HG03103 (cell line): Measurements from ENCODE around the gene ZNF358.

Experiments used
- ATAC-seq: cut with Tn5 transposase; IDR thresholded peaks from one replicate; pipeline ENCODE4 v1.9.1; 2021; ENCODE audit warnings: low read depth; ENCODE audit not compliant: unreplicated experiment

ZNF358 gene

DNA sequence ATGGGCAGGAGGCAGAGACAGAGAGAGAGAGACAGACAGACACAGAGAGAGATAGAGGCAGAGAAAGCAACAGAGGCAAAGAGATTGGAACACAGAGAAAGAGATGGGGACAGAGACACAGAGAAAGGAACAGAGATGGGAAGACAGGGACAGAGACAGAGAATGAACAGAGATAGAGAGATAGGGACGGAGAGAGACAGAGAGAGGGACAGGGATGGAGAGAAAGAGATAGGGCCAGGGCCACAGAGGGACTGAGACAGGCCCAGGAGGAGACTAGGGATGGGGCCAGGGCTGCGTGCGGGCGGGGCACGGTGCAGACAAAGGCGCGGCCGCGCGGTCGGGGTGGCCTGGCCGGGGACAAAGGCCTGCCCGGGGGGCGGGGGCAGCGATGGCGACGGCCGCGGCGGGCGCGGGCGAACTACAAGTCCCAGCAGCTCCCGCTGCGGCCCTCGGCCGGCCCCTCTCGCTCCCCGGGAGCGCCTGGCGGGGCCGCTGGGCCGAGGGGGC, at the start of gene ZNF358:
Gene ZNF358, plus strand, starts transcription at position 459 of the 507 bp plus-strand sequence. CDS start 3,140 bp downstream, outside the sequence.
- no peak for ATAC-seq

DNA sequence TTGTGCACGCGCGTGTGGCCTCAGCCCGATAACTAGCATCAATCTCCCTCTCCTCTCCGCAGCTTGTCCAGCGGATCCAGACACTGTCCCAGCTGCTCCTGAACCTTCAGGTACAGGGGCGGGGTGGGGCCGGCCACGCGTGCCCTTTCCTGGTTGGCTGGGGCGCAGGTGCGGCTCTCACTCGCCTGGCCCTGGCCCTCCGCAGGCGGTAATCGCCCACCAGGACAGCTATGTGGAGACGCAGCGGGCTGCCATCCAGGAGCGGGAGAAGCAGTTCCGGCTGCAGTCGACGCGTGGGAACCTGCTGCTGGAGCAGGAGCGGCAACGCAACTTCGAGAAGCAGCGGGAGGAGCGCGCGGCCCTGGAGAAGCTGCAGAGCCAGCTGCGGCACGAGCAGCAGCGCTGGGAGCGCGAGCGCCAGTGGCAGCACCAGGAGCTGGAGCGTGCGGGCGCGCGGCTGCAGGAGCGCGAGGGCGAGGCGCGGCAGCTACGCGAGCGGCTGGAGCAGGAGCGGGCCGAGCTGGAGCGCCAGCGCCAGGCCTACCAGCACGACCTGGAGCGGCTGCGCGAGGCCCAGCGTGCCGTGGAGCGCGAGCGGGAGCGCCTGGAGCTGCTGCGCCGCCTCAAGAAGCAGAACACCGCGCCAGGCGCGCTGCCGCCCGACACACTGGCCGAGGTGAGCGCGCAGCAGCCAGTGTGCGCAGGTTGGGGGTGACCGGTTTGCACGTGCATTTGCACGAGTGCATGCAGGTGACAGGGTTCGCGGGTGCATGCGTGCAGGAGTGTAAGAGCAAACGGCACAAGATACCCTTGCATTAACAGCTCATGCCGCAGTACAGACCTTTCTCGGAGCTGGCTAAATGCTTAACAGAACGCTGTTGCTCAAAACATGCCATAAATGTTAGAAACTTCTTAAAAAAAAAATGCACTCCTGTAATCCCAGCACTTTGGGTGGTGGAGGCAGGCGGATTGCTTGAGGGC, 48.6 kb upstream of the ZNF358 start:
- ATAC-seq = no peak

DNA sequence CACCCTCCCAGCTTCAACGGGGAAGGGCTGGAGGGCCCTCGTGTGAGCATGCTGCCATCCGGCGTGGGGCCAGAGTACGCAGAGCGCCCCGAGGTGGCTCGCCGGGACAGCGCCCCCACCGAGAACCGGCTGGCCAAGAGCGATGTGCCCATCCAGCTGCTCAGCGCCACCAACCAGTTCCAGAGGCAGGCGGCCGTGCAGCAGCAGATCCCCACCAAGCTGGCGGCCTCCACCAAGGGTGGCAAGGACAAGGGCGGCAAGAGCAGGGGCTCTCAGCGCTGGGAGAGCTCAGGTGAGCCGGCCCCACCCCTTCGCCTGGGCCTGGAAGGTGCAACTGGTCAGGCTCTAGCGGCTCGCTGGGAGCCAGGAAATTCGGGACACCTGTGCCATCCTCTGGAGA, 47.1 kb upstream of the ZNF358 start:
- no peak for ATAC-seq

DNA sequence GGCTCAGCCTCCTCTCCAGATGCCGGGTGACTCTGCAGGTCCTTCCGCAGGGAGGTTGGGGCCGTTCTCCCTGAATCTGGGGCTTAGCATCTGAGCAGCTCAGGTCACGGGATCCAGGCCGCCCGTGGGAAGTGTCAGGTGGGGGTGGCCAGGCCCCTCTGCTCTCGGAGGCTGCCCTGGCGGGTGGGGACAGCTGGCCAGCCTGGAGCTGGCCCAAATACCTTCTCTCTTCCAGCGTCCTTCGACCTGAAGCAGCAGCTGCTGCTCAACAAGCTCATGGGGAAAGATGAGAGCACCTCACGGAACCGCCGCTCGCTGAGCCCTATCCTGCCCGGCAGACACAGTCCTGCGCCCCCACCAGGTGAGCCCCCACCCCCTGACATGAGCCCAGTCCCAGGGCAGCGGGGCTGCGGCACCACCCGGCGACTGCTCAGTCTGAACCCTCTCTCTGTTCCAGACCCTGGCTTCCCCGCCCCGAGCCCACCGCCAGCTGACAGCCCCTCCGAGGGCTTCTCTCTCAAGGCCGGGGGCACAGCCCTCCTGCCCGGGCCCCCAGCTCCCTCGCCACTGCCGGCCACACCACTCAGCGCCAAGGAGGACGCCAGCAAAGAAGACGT, 46.1 kb upstream of the ZNF358 start:
- ATAC-seq = no peak

DNA sequence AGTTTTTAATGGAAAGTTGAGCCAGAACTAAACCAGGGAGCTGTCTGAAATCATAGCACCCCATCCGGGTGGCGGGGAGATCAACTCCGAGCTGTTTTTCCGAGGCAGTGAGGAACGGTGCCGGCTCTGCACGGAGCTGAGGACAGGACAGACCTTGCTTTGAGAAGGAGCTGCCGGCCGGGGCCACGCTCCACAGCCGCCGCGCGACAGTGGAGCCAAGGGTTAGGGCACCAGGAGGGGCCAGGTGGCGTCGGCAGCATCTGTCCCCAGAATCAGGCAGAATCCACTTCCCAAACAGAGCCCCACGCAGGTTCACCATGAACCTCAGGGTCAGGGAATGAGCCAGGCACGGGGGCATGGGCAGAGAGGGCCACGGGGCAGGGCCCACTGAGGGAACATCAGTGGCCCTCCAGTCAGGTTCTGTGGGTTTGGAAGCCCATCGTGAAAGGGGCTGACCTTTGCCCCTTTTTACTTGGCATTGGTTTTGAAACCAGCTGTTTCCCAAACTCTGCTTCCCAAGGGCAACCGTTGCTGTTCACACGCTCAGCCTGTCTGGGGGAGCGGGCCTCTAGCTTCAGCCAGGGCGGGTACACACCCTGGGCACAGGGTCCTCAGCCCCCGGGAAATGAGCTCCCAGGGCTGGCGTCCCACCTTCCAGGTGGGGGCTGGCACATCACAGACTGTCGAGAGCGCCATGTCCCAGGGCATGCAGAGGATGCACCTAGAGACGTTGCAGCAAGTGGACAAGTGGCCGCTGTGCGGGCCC, 45.2 kb upstream of the ZNF358 start:
- no peak for ATAC-seq

DNA sequence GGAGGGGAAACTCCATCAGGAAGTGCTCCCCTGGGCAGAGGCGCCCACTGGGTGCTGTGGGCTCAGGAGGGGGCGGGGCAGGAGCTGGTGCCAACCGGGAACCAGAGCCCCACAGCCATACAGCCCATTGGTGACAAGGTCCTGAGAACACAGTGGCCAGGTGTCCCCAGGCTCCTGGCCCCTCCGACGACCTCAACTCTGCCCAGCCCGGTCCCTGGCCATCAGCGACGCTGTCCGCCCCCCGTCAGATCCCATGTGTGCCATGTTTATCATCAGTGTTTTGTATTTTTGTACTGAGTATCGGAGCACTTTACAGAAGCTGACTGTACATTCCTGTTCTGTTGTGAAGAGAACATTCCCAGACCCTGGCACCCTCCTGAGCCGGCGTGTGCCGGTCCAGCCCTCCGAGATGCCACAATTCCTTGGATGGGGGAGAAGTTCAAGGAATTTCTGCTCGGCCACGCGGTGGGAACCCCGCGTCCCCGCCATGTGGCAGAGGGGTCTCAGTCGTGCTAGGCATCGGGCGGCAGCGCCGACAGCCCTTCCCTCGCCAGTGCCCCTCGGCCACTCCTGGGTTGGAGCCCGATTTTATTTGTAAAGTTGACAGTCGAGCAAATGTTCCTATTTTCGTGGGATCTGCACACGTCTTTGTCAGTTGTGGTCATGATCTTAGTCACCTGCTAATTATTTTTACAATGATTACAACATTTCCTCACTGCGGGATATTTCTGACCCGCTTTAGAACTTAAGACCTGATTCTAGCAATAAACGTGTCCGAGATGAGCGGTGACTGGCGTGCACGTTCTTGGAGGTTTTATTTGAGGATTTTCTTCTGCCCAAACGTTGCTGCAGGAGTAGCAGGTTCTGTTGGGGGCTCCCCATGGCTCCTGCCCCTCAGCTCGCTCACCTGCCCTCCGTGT, 43.9 kb upstream of the ZNF358 start:
- ATAC-seq = no peak

DNA sequence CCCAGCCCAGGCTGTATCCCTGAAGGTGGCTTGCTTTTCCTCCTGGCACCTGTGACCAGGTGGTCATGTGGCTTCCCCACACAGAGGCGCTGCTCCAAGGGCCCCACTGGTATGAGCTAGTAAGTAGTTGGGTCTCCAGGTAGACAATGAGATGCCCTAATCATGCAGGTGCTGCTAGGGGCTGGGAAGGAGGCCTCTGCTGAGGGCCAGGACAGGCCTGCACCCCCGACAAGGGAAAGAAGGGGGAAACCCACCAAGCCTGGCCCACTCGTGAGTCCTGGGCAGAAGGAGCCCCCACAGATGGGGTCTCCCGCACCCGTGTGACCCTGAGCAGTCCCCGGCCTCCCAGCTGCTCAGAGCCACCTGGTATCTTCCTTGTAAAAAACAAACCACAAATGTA, 40.2 kb upstream of the ZNF358 start:
- no peak for ATAC-seq

DNA sequence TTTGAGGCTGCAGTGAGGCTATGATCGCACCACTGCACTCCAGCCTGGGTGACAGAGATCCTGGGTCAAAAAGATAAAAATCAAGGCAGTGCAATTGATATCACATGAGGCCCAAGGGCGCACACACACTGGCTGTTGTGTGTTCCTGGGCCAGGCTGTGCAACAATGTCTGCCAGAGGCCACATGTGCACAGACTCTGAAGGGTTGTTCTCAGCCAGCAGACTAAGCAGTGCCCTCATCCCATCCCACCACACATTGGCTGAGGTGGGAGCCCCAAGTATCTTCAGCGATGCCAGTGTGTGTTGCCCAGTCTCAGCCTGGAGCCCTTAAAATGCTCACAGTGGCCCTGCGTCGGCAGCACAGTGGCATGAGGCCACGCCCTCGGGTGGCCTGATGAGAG, 39.7 kb upstream of the ZNF358 start:
- ATAC-seq = no peak

DNA sequence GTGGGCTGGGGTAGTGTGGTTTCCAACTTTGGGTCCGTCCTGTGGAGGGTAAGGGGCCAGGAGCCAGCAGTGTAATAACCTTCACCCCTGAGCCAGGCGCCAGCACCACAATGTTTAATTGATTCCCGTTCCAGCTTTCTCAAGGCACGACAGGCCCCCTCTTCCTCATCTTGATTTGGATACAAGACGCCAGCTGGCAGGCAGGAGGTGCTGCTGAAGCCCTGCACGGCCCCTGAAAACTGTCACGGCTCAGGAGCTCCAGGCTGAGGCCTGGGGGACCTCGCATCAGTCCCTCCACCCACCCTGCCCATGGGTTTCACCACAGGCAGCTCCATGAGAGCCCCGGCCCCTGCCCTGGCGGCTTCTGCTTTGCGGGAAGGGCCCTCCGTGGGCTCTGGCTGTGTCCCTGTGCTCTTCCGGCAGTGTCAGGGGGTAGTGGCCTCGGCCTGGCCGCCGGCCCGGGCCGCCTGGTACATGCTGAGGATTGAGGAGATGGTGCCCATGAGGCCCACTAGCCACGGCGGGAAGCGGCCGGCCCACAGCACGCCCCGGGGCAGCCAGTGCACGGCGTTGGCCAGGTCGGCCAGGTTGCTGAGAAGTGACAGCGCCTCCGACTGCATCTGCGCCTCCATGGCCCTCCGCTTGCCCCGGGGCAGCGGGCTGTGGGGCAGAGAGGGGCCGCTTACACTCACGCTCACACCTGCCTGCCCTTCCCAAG, 39.0 kb upstream of the ZNF358 start:
- ATAC-seq = no peak

DNA sequence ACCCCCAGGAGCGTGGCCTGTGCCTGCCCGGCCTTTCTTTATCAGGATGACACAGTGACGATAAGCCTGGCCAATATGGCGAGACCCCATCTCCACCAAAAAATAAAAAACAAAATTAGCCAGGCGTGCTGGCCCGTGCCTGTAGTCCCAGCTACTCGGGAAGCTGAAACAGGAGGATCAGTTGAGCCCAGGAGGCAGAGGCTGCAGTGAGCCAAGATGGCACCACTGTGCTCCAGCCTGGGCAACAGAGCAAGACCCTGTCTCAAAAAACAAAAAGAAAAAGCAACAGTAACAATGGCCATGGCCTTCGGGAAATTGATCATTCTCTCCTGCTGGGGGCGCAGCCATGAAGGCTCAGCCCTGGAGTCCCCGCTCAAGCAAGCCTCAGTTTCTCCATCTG, 38.1 kb upstream of the ZNF358 start:
- no peak for ATAC-seq

DNA sequence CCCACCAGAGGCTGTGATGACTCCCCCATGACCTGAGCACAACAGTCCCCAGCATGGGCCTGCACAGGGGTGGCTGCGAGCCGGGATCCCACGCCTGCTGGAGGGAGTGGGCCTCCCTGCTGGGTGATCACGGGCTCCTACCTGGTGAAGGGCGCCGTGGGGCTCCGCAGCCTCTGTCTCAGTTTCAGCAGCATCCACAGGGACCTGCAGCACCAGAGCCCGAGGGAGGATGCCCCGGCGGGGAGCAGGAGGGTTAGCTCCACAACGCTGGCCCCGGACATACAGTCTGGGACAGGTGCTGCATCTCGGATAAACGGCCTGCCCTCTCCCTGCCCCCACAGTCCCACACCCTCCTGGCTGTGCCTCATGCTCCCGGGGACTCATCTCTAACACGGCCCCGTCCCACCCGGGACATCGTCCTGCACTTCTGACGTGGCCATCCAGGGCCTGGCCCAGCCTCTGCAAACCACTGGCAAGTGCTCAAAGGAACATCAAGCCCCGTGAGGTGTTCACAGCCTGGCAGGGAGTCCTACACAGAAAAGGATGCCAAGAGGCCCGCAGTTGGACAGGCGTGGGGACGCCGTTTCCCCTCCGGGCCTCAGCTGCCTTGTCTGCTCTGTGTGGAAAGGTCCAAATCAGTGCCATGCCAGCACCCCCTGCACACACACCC, 37.6 kb upstream of the ZNF358 start:
- ATAC-seq = no peak

DNA sequence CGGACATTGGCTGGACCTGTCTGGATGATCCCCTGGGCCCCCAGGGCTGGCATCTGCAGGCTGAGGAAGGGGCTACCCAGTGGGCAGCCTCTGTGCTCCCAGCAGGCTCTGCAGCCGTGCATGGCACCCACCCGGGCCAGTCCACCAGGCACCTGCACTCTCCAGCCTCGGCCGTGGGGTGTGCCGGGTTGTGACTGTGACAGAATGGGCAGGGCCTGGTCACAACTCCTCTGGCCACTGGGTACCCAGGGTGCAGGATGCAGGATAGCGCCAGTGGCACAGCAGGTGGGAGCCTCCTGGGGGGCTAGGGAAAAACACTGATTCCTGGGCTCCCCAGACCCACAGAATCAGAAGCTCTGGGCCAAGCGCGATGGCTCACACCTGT, 37.1 kb upstream of the ZNF358 start:
- no peak for ATAC-seq

DNA sequence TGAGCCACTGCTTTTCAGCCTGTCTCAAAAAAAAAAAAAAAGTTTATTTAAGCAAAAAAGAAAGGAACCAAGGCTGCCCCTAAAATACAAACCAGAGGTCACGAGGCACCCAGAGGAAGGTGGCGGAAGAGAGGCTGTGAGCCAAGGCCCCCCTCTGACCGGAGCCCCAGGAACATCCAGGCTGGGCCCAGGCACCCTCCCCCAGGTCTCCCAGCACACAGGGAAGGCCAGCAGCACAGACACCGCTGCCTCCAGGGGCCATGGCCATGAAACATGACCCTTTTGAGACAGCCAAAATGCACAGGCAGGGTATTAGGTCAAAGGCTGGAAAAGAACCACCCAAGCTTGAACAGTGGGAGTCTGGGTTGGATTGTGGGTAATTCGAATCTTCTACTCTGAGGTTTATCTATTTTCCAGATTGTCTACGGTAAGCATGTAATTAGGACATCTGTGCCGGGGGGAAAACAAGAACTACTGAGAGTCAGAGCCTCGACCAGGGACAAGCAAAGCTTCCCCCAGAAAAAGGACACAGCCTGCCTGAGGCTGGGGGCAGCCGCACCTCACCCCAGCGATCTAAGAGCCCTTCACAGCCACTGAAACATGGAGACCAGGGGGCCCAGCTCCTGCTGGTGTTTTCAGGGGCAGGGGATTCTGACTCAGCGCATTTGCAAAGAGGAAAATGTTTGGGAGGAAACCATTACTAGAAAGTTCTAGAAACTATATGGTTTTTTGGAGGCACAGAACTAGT, 35.5 kb upstream of the ZNF358 start:
- no peak for ATAC-seq

DNA sequence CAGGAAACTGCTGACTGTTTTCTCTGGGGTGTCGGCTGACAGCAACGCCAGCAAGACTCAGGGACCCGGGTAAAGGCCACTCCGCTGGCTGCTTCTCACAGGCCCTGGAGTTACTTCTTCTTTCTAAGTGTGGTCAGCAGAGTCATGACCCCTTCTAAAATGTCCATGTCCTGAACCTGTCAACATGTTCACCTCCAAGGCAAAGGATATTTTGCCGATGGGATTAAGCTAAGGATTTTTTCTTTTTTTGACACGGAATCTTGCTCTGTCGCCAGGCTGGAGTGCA, 35.0 kb upstream of the ZNF358 start:
- ATAC-seq = no peak

DNA sequence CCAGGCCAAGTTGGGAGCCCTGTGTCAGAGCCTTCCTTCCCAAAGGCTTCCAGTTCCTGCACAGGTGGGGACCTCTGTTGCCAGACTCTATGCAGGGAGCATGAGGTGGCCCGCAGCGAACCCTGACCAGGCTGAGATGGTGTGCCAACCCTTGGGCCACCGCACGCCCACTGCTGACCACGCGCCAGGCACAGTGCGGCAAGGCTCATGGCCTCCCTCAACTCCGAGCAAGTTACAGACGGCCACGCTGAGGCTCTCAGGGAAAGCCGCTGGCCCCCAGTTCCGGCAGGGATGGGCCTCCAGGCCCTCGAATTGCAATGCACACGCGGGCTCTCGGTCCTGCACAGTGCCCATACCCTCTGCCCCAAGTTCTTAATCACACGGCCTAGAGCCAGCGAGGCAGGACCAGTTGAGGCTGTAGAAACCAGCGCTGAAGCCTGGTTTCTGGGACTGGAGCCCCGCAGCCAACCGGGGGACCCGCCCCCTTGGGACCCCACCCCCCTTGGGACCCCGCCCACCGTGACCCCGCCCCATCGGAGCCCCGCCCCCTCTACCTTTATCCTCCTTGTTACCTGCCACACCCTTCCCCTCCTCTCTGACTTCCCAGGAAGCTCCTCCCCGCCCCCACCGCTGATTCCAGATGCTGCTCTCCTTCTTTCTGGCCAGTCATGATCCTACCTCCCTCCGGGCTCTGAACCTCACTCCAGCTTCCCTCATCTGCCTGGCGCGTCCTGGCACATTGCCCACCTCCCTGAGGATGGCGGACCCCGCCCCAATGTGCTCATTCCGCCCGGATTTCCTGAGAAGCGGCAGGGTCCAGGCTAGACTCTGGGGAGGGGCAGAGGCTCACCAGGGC, 33.1 kb upstream of the ZNF358 start:
- ATAC-seq = no peak

DNA sequence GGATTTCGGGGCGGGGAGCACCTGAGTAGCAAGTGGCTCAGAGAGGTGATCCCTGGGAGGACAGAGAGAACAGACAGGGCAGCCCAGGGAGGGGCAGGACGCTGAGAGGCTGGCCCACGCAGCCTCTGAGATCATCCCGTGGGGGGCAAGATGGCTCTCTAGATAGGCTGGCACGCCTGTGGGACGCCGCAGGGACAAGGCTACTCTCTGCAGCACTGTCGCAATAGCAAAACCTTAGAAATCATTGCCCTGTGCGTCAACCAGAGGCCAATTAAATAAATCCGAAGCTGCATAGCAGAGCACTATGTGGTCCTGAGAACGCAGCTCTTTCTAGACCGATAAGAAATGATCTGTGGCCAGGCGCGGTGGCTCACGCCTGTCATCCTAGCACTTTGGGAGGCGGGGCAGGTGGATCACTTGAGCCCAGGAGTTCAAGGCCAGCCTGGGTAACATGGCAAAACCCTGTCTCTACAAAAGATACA, 32.1 kb upstream of the ZNF358 start:
- ATAC-seq = no peak

DNA sequence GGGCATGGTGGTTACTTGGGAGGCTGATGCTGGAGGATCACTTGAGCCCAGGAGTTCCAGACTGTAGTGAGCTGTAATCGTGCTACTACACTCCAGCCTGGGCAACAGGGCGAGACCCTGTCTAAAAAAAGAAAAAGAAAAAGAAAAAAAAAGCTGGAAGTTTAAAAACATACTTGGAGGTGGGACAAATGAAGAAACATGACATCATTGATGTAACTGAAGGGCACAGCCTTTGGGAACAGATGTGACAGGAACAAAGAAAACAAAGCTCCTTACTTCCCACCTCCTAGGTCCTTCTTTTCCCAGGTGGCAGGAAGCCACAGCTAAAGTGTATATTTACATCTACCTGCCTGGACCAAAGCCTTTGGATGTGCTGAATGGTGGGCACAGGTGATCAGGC, 29.0 kb upstream of the ZNF358 start:
- ATAC-seq = no peak
